DMS153 treated with DMSO at 0.1 percent for 48 hours (cell line): ENCODE data around the gene RGS12.

Experiments
- DNase-seq: peaks from one replicate; lab custom pipeline; 2025; ENCODE audit not compliant: unreplicated experiment; lab: John Stamatoyannopoulos, UW

RGS12 gene, protein sequence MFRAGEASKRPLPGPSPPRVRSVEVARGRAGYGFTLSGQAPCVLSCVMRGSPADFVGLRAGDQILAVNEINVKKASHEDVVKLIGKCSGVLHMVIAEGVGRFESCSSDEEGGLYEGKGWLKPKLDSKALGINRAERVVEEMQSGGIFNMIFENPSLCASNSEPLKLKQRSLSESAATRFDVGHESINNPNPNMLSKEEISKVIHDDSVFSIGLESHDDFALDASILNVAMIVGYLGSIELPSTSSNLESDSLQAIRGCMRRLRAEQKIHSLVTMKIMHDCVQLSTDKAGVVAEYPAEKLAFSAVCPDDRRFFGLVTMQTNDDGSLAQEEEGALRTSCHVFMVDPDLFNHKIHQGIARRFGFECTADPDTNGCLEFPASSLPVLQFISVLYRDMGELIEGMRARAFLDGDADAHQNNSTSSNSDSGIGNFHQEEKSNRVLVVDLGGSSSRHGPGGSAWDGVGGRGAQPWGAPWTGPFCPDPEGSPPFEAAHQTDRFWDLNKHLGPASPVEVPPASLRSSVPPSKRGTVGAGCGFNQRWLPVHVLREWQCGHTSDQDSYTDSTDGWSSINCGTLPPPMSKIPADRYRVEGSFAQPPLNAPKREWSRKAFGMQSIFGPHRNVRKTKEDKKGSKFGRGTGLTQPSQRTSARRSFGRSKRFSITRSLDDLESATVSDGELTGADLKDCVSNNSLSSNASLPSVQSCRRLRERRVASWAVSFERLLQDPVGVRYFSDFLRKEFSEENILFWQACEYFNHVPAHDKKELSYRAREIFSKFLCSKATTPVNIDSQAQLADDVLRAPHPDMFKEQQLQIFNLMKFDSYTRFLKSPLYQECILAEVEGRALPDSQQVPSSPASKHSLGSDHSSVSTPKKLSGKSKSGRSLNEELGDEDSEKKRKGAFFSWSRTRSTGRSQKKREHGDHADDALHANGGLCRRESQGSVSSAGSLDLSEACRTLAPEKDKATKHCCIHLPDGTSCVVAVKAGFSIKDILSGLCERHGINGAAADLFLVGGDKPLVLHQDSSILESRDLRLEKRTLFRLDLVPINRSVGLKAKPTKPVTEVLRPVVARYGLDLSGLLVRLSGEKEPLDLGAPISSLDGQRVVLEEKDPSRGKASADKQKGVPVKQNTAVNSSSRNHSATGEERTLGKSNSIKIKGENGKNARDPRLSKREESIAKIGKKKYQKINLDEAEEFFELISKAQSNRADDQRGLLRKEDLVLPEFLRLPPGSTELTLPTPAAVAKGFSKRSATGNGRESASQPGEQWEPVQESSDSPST (N-terminal part only)

DNA sequence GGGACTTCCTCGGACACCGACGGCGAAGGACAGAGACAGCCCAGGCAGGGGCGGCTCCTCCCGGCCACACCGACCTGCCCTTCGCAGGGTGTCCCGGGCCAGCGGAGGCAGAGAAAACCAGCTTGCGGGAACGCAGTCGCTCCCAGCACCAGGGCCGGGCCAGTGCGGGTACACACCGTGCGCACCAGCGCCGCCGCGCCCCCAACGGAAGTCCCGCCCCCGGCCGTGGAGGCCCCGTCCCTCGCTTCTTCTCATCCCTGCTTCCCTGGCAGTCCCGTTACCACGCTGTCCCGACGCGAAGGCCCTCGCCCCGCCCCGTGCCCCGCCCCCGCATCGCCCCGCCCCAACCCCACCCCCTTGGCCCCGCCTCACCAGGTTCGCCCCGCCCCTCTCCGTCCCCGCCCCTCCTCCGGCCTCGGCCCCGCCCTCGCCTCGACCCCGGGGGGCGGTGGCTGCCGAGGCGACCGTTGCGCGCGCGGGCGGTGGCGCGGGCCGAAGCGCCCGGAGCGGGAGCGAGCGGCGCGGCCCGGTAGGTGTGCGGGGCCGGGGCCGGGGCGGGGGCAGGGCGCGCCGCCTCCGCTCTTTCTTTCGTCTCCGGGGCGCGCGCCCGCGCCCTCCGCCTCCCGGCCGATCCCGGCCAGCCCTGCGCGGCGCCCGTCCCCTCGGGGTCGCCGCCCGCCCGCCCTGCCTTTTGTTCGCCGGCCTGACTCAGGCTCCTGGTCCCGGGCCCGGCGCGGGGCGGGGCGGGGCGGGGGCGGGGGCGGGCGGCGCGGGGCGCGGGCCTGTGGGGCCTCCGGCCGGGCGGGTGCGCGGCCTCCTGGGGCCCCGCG is at the start of gene RGS12:
Gene RGS12 (plus strand): TSS at position 451 of the 830 bp plus-strand sequence. CDS start 23,150 bp downstream, outside the sequence.
- peak; percentile 28 for DNase-seq

DNA sequence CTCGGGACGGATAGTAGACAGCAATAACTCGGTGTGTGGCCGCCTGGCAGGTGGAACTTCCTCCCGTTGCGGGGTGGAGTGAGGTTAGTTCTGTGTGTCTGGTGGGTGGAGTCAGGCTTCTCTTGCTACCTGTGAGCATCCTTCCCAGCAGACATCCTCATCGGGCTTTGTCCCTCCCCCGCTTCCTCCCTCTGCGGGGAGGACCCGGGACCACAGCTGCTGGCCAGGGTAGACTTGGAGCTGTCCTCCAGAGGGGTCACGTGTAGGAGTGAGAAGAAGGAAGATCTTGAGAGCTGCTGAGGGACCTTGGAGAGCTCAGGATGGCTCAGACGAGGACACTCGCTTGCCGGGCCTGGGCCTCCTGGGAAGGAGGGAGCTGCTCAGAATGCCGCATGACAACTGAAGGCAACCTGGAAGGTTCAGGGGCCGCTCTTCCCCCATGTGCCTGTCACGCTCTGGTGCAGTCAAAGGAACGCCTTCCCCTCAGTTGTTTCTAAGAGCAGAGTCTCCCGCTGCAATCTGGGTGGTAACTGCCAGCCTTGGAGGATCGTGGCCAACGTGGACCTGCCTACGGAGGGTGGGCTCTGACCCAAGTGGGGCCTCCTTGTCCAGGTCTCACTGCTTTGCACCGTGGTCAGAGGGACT is 49.6 kb upstream of the RGS12 start:
- DNase-seq = no peak

DNA sequence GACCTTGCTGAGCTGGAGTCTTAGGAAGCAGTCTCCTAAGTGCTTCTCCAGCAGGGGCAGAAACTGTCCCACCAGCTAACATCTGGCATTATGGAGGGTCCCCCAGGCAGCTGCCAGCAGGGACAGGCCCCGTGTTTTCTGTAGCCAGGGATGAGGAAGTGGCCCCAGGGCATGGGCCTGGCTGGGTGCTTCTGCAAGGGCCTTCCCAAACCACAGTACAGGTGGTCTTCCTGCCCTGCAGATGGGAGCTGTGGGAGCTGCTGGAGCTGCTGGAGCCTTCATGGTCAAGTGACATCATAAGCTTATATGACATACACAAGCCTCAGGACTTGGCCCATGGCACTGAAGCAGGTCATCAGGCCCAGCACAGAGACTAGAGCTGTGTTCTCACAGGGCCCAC is 48.8 kb upstream of the RGS12 start:
- no peak for DNase-seq

DNA sequence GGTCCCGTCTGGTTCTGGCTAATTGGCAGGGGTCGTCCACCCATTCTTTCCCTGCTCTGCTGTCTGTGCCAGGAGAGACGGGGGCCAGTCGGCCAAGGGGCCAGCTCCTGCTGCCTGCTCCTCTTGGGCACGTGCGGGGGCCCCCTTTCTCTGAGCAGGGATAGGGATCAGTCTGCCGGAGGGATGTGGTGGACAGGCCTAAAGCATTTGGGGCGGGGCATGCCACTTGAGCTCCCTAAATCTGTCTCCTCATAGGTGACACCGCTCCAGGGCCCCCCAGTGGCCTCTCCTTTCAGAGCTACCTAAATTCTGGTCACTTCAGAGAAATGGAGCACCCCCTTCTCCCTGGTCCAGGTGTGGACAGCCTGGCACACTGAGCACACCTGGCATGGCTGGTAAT is 48.1 kb upstream of the RGS12 start:
- no peak for DNase-seq

DNA sequence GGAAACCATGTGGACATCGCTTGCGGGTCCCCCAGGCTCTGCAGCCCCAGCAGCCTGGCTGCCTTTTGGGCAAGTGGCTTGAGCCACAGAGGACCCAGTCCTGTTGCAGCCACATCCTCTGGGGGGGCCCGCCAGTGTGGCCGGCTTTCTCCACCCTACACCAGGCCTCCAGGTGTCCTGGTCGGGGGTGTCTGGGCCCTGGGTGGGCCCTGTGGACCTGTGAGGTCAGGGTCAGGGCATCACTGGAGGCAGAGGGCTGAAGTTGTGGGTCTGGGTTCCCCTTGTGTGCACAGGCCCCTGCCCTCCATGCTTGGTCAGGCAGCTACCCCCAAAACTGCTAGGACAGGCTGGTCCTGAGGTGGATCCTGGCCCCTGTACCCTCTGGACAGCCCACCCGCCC is 47.1 kb upstream of the RGS12 start:
- no peak for DNase-seq

DNA sequence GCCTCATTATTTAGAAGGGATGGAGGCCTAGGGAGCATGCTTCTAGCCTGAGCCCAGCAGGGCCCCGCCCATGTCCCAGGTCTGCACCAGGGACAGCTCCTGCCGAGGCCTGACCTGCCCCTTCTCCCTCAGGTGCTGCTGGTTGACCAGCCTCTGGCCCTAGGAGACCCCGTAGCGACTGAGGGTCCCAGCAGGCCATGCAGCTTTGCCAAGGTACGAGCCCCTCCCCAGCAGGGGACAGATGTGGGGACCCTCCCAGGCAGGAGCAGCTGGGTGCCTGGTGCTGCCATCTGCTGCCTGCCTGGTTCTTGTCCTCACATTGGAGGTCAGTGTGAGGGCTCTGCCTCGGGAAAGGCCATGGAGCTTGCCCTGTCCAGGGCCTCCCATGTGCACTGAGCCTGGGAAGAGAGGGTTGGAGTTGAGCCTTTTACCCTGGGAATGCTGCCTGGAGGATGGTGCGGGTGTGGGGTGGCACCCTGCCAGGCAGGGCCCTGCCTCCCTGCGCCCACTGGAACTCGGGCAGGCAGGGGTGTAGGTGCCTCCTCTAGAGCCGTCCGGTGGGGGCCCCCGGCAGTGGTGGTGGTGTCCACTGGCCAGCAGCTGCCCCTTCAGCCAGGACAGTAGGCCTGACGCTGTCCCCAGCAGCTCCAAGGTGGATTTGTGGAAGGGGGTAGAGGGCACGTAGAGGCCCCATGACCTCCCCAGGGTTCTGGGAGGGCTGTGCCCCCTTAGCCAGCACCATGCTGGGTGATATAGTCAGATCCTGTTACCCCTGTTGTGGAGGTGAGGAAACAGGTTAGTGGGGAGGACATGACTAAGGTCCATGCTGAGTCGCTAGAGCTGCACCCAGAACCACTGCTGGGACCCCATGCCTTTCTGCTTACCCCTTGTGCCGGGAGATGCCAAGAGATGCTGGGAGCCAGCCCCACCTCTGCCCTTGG is 46.1 kb upstream of the RGS12 start:
- DNase-seq = no peak

DNA sequence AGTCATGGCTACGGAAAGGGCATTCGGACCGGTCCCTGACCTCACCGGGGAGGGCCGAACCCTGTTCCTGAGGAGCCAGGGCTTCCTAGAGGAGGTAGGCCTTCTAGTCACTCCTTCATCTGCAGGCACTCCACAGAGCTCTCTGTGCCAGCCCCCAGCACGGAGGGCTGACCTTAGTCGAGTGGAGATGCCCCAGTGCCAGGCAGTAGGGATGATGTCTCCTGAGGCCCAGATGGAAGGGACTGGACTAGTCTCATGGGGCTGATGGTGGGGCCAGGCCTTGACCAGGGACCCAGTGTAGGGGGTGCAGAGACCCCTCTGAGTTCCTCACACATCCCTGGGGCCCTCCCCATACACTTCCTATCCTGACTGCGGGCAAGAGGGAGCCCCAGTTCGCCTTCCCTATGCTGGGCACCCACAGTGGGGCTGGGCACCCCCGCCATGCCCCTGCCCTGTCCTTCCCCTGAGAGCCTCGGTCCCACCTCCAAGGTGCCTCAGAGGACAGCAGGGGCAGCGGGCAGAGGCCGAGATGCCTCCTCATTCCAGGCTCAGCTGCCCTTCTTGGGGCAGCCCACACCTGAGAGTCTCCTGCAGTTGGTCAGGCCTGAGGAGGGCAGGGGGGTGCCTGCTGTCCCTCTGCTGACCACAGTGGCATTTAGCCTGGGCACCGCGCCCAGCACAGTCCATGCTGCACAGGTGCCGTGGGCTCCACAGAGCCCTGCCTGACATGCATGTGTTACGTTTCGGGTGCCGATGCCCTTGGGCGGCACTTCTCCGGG is 45.2 kb upstream of the RGS12 start:
- DNase-seq = no peak

DNA sequence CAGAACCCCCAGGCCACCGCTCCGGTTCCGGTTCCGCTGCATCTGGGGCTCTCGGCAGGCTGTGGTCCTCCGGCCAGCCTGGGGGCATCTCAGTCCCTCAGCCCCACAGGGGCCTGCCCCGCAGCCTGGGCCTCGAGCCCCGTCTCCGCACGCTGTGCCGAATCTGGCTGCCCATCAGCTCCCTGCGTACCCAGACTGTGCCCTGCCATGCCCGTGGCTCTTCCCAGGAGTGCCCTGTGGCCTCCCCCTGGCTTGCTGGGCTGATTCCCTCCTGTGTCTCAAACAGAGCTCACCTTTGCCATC is 44.7 kb upstream of the RGS12 start:
- no peak for DNase-seq

DNA sequence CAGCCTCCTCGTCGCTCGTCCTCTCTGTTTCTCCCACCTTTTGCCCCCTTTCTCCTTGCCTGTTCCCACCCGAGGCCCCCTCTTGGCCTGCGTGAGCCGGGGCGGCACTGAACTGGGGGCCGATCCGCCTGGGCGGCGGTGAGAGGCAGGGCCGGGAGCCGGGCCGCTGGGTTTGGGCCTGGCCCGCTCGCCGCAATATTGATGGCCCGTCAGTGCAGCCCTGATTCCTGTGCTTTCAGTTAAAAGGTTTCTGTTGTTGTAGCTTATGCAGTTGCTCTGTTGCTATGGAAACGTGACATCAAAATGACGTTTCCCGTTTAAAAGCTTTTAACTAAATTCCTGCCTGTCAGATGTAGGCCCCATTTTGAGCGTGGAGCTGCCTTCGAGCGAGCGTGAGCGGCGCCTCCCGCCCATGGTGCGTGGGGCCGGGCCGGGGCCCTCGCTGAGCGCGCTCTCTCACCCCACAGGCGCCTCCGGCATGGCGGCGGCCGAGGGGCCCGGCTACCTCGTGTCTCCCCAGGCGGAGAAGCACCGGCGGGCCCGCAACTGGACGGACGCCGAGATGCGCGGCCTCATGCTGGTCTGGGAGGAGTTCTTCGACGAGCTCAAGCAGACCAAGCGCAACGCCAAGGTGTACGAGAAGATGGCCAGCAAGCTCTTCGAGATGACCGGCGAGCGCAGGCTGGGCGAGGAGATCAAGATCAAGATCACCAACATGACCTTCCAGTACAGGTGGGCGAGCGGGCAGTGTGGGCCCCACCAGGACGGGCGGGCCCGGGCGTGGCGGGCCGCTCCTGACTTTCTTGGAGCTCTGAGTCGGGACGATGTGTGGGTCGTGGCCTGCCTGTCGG is 43.8 kb upstream of the RGS12 start, which contains the start of gene MSANTD1:
Gene MSANTD1 (plus strand): TSS at position 349 of the 851 bp plus-strand sequence. CDS start 64 bp downstream, at position 413.
- no peak for DNase-seq

DNA sequence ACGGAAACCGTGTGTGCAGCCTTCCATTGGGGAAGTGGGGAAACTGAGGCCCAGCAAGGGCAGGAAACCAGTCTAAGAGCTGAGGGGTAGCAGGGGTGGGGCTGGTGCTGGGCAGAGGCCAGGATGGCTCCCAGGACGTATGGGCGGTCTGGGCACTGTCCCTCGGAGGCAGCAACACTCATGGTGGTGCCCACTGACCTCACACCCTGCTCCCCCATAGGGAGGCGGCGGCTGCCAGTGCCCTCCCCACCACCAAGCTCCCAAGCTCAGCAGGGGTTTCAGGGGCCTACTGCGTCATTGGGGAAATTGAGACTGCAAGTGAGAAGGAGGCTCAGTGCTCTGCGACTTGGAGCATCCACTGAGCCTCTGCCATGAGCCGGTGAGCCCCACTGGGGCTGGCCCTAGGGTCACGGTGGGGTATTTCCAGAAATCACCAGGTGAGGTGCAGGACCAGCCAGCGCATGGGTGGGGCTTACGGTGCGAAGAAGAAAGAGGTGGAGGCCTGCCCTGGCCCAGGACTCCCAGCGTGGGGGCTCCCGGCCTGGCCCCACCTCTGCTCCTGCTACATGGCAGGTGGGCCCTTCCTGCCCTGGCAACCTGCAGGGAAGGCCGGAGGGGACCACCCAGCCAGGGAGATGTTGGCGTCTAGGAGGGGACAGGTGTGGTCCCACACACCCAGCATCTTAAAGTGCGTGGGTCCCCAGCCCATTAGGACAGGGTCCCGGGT is 42.9 kb upstream of the RGS12 start:
- DNase-seq = no peak

DNA sequence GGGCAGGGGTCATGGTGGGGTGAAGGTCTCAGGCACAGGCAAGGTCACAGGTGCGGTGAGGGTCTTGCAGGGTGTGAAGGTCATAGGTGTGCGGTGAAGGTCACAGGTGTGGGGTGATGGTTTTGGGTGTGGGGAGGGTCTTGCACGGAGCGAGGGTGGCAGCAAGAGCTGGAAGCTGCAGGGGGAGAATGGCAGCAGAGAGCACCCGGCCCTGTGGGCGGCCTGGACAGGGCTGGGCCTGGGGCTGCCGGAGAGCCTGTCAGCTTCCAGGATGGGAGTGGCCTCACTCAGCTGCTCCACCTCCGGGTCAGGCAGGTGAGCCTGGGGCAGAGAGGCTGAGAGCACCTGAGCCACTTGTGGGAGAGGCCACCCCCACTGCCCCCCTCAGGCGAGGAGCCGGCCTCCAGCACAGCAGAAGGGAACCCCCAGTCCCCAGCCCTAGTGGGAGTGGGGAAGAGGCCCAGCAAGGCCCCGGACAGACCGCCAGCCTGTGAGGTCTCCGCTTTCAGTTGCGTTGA is 42.3 kb upstream of the RGS12 start:
- DNase-seq = peak; percentile 1

DNA sequence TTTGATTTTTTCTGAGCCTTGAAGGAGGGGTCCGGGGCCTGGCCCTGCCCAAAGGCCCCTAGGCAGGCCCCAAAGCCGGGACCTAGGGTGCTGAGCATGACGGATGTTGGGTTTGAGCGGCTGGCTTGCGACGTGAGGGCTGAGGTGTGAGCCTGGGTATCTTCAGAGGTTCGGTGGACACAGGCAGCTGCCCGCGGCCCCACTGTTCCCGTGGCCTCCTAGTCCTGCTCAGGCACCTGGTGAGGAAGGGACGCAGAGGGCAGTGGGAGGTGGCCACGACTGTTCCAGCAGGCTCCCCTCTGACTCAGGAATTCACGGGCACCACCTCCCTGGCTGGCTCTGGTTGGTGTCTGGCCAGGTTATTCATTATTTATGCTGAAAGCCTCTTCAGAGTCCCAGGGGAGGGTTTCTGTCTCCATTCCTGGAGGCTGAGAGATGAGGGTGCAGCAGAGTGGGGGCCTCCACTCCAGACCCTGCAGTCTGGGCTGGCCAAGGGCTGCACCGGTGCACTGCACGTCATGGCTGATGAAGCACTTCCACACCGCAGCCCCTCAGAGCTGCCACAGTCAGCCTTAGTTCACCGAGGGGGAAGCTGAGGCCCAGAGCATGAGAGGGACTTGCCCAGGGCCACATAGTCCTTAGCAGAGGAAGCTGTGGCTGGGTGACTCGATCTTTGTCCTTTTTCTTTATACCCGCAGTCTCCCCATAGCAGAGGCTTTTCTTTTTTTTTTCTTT is 41.7 kb upstream of the RGS12 start:
- peak; percentile 42 for DNase-seq

DNA sequence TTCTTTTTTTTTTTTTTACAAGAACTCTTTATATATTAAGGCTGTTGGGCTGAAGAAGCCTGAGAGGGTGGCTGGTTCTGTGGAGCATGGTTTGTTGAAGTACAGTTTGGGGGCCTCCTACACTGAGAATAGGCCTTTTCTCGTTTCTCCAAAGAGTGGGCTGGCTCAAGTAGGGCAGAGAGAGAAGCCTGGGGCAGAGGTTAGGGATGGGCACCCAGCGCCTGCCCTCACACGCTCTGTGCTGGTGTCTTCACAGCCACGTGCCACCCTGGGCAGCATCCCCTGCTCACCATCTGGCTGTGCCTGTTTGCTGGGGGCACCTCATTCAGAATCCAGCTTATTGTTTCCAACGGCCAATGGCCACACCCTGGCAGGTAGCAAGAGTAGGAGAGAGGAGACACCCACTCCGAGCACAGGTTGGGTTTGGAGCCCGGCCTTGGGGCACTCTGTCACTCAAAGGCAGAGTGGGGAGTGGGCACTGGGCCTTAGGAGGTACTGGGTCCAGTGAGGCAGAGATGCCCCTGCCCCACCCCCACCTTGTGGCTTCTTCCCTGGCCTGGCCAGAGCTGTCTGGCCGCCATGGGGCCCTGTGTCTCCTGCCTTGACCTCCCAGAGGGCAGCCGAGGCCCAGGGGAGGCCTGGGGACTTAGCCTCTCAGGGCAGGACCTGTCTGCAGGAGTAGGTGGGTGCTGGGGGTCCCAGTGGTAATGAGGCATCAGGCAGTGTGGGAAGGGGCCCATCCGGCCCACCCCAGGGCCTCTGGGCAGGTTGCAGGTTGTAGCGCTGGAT is 40.9 kb upstream of the RGS12 start:
- DNase-seq = no peak

DNA sequence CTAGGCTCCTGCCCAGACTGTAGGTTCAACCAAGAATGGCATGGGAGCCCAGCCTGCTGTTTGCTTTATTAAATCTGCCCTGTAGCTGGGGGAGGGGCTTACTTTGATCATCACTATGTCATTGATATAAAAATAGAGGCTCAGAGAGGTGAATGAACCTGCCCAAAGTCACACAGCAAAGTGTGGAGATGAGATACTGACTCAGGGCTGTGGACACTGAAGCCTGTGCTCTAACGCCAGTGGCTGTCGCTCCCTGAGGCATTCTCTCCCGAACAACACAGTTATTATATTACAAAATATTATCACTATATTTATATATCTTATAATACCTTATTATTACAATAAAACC is 40.4 kb upstream of the RGS12 start:
- no peak for DNase-seq
